HepG2 (cell line): Measurements from ENCODE around the gene CXCR2. TPM values are rescaled to one million over a fixed set of nuclear protein-coding genes. Genes with fewer than 3 reads are reported as not detected.

Source experiments
- ATAC-seq: fragments of 200-7000 bp; cut with Tn5 transposase; 3 replicates; pipeline ENCODE4 v1.9.1; 2020; ENCODE audit warnings: mild to moderate bottlenecking, moderate library complexity
- BruUV-seq: library from RNA; stranded (reverse); fragments of 400-500 nt; replicated peaks from 2 replicates; lab custom pipeline; 2021; lab: Mats Ljungman, UMichigan
- CTCF ChIA-PET: fragments of 300-600 bp; formaldehyde crosslinking; extraction: SDS; loops from one replicate; lab custom pipeline; 2021; ENCODE audit warnings: low total read pairs, inconsistent platforms, low intra/inter-chr PET ratio; lab: Yijun Ruan, JAX
- POLR2A ChIA-PET: fragments of 350-600 bp; sonication (Branson Sonifier 250); formaldehyde crosslinking; loops from one replicate; lab custom pipeline; 2020; ENCODE audit warnings: antibody characterized with exemption, inconsistent platforms; lab: Yijun Ruan, JAX
- DNase-seq: peaks from one replicate; pipeline ENCODE4 v3.0.0-alpha.2; 2015; ENCODE audit warnings: low spot score
- FAIRE-seq: peaks from 3 replicates; lab custom pipeline; 2011; peaks lifted over from hg19 to GRCh38; lab: Jason Lieb, UNC
- H2AFZ ChIP-seq: one replicate; pipeline ENCODE4 v1.6.1; 2011; ENCODE audit warnings: low read length, inconsistent platforms
- H3K27ac ChIP-seq: fragments of 300-600 bp; 3 replicates; pipeline ENCODE4 v1.8.0; 2011; ENCODE audit warnings: mixed run types, mild to moderate bottlenecking, mixed read lengths, low read length, inconsistent platforms; ENCODE audit not compliant: insufficient read depth; ENCODE audit errors: extremely low read length
- H3K27me3 ChIP-seq, 2 experiments: fragments of 200-600 bp in 1 of 2; 2 replicates in 1 of 2; 3 replicates in 1 of 2; pipeline versions ENCODE4 v1.6.0 to v1.8.0; 2011; ENCODE audit warnings: low read length in 2 of 2, mild to moderate bottlenecking in 2 of 2, moderate library complexity in 2 of 2, inconsistent platforms in 1 of 2; ENCODE audit not compliant: insufficient read depth in 2 of 2, control insufficient read depth in 1 of 2
- H3K36me3 ChIP-seq, 2 experiments: fragments of 200-600 bp in 1 of 2; replicated peaks in 1 of 2; 2 replicates in 1 of 2; 3 replicates in 1 of 2; pipeline versions ENCODE4 v1.5.1 to v1.8.0; 2011; ENCODE audit warnings: low read length in 2 of 2, inconsistent platforms in 1 of 2; ENCODE audit not compliant: insufficient read depth in 2 of 2, control insufficient read depth in 1 of 2
- H3K4me1 ChIP-seq: 2 replicates; pipeline ENCODE4 v1.5.1; 2012; ENCODE audit warnings: low read length, inconsistent platforms; ENCODE audit not compliant: insufficient read depth
- H3K4me2 ChIP-seq: 2 replicates; pipeline ENCODE4 v1.6.0; 2011; ENCODE audit warnings: low read depth, low read length, inconsistent platforms
- H3K4me3 ChIP-seq, 3 experiments: fragments of 200-600 bp in 1 of 3; sonication (generic), shearing (Covaris generic) in 1 of 3; replicated peaks in 1 of 3; 2 replicates each; pipeline ENCODE4 v1.5.1; 2011 to 2016; ENCODE audit warnings: low read length in 3 of 3, inconsistent platforms in 2 of 3, low read depth in 2 of 3, mild to moderate bottlenecking in 2 of 3, control low read depth in 1 of 3, mixed read lengths in 1 of 3; ENCODE audit not compliant: insufficient read depth in 1 of 3
- H3K79me2 ChIP-seq: one replicate; pipeline ENCODE4 v1.6.1; 2011; ENCODE audit warnings: low read length, inconsistent platforms; ENCODE audit not compliant: insufficient read depth
- H3K9ac ChIP-seq: 2 replicates; pipeline ENCODE4 v1.6.0; 2011; ENCODE audit warnings: mild to moderate bottlenecking, low read depth, low read length, inconsistent platforms; ENCODE audit not compliant: insufficient read depth
- H3K9me3 ChIP-seq: 2 replicates; pipeline ENCODE4 v1.5.1; 2012; ENCODE audit warnings: mild to moderate bottlenecking, low read length
- H4K20me1 ChIP-seq: 2 replicates; pipeline ENCODE4 v1.6.0; 2011; ENCODE audit warnings: inconsistent platforms, mild to moderate bottlenecking, low read length, moderate library complexity; ENCODE audit not compliant: insufficient read depth
- ATF7 ChIP-seq, 2 experiments: fragments of 450-650 bp in 1 of 2; sonication (generic) in 1 of 2; formaldehyde crosslinking in 1 of 2; IDR thresholded peaks; 2 replicates each; pipeline versions ENCODE4 v1.4.0 to v1.6.1; 2016 to 2020; ENCODE audit warnings: antibody characterized with exemption in 1 of 2, mild to moderate bottlenecking in 1 of 2, missing genetic modification reagents in 1 of 2
- GATAD2A ChIP-seq: IDR thresholded peaks from 2 replicates; pipeline ENCODE4 v1.6.1; 2016
- HMGXB4 ChIP-seq, 2 experiments: sonication (generic) in 1 of 2; formaldehyde crosslinking in 1 of 2; IDR thresholded peaks; 2 replicates each; pipeline versions ENCODE4 v1.4.0 to v1.6.1; 2018 to 2020; ENCODE audit warnings: missing genetic modification reagents in 2 of 2, borderline replicate concordance in 1 of 2, low read depth in 1 of 2, mild to moderate bottlenecking in 1 of 2, missing biosample characterization in 1 of 2
- IKZF1 ChIP-seq: fragments of 450-650 bp; IDR thresholded peaks from 2 replicates; pipeline ENCODE4 v1.7.1; 2016
- IRF9 ChIP-seq: sonication (generic); formaldehyde crosslinking; IDR thresholded peaks from 2 replicates; pipeline ENCODE4 v1.8.0; 2022; ENCODE audit warnings: missing genetic modification reagents, mild to moderate bottlenecking, borderline replicate concordance
- KMT2A ChIP-seq: sonication (generic); formaldehyde crosslinking; IDR thresholded peaks from 2 replicates; pipeline ENCODE4 v1.4.0; 2020; ENCODE audit warnings: missing genetic modification reagents
- RXRA ChIP-seq: sonication (generic); formaldehyde crosslinking; IDR thresholded peaks from 2 replicates; pipeline ENCODE4 v1.5.1; 2020; ENCODE audit warnings: missing genetic modification reagents
- TSC22D2 ChIP-seq: sonication (generic); formaldehyde crosslinking; IDR thresholded peaks from 2 replicates; pipeline ENCODE4 v1.5.1; 2020; ENCODE audit warnings: missing genetic modification reagents, mild to moderate bottlenecking, borderline replicate concordance
- ZNF225 ChIP-seq: sonication (generic); formaldehyde crosslinking; IDR thresholded peaks from 2 replicates; pipeline ENCODE4 v1.4.0; 2020; ENCODE audit warnings: mild to moderate bottlenecking, missing genetic modification reagents
- ZNF619 ChIP-seq: sonication (generic); formaldehyde crosslinking; IDR thresholded peaks from 2 replicates; pipeline ENCODE4 v1.4.0; 2020; ENCODE audit warnings: mild to moderate bottlenecking, missing genetic modification reagents
- ZNF761 ChIP-seq: sonication (generic); formaldehyde crosslinking; conservative IDR thresholded peaks from 2 replicates; pipeline ENCODE4 v1.4.0; 2020; ENCODE audit warnings: mild to moderate bottlenecking, missing genetic modification reagents
- ZSCAN12 ChIP-seq: sonication (generic); formaldehyde crosslinking; IDR thresholded peaks from 2 replicates; pipeline ENCODE4 v1.9.0; 2021; ENCODE audit warnings: mild to moderate bottlenecking, missing genetic modification reagents
- in situ Hi-C: cut with HindIII; loops from 2 replicates; pipeline ENCODE4 v1.10.0; 2017; ENCODE audit warnings: low pct_unique_long_range_greater_than_20kb; ENCODE audit not compliant: extremely low pct_ligation_motif_present
- intact Hi-C: fragments of 100-400 bp; cut with micrococcal nuclease; formaldehyde crosslinking; loops from one replicate; pipeline ENCODE4 v1.10.0; 2022; ENCODE audit not compliant: unreplicated experiment
- polyA plus RNA-seq, 8 experiments: library from polyadenylated mRNA; depleted of rRNA in 3 of 8; stranded (reverse) in 7 of 8; unstranded in 1 of 8; fragments of >200 nt; fragmentation: Illumina TruSeq in 4 of 8; extraction: Trizol in 4 of 8; gene quantifications; 2 replicates each; pipeline versions ENCODE4 v1.2.1 to v1.2.3, GENCODE V29; 2011 to 2016; ENCODE audit warnings: low read depth in 4 of 8, missing spikeins in 1 of 8, mixed read lengths in 1 of 8; ENCODE audit not compliant: insufficient read depth in 1 of 8
- total RNA-seq, 5 experiments: library from RNA; depleted of rRNA; stranded (reverse); fragments of >200 nt; fragmentation: Illumina TruSeq; extraction: Trizol; gene quantifications; 2 replicates each; pipeline ENCODE4 v1.2.3, GENCODE V29; 2016; ENCODE audit warnings: low read depth in 1 of 5
- TF ChIP-seq, protein P1 (sequence below): IDR thresholded peaks from 2 replicates; pipeline ENCODE4 v1.6.1; 2012; ENCODE audit warnings: inconsistent platforms
- TF ChIP-seq, protein P2 (sequence below): sonication (generic); formaldehyde crosslinking; IDR thresholded peaks from 2 replicates; pipeline ENCODE4 v1.8.1; 2023; ENCODE audit warnings: mild to moderate bottlenecking, moderate library complexity, missing genetic modification reagents
- TF ChIP-seq, protein P3 (sequence below): sonication (generic); formaldehyde crosslinking; IDR thresholded peaks from 2 replicates; pipeline ENCODE4 v1.8.1; 2023; ENCODE audit warnings: missing genetic modification reagents, inconsistent platforms, borderline replicate concordance

The CXCR2 gene
- total and polyA plus RNA-seq, 2 of the 13 experiments (the other 11 are each of a cell fraction or from before 2014, with no cell fraction given), result not detected

DNA sequence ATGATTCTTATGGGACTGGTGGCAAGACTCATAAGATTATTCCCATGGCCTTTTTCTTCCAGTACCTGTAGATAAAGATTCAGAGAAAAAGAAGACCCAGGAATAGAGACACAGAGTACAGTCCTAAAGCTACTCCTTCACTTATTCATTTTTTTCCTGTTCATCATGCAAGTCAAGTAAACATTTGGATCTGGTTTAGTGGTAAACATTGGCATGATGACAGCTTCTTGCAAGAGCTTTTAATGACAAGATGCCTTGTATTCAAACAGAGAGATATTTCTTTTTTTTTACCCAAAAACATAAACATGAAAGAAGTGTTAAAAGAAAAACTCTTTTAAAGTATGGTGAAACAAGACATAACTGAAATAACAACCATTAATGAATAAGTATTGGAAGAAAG lies 20.2 kb downstream of the CXCR2 start:
- intact Hi-C loops (no loop called here), in situ Hi-C loops (no loop called here)
- Histone ChIP-seq H3K27me3 (peaks cover 0 to 16% of the 10 kb centered on the region in 2 experiments; a peak in 4 of 5 replicates), H3K9ac (no peak overlapping the region), H2AFZ (no peak overlapping the region), H3K9me3 (no peaks in the 10 kb centered on the region), H3K27ac (no peak overlapping the region), H3K4me3 (no peak overlapping the region), H3K4me1 (peaks cover 10% of the 10 kb centered on the region), H4K20me1 (no peaks in the 10 kb centered on the region), H3K36me3 (no peaks in the 10 kb centered on the region), H3K4me2 (no peak overlapping the region), H3K79me2 (no peaks in the 10 kb centered on the region)
- ATAC-seq (no peak), DNase-seq (no peak), FAIRE-seq (no peak)
- ChIA-PET CTCF (no interaction called here), POLR2A (no interaction called here)
- BruUV-seq, result no TSS peak
- TF ChIP-seq ZSCAN12 (CRISPR knock-in tag), result no peak
- TF ChIP-seq KMT2A, result no peak
- TF ChIP-seq, protein P1, sequence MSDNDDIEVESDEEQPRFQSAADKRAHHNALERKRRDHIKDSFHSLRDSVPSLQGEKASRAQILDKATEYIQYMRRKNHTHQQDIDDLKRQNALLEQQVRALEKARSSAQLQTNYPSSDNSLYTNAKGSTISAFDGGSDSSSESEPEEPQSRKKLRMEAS, result no peak
- no peak for TF ChIP-seq IKZF1
- no peak for TF ChIP-seq ZNF225 (CRISPR knock-in tag)
- TF ChIP-seq ATF7 (IDR thresholded peaks at IDR 0.05), result no peak
- no peak for TF ChIP-seq ATF7 (CRISPR knock-in tag; IDR thresholded peaks at IDR 0.05)
- TF ChIP-seq GATAD2A (CRISPR knock-in tag), result no peak
- no peak for TF ChIP-seq ZNF619 (CRISPR knock-in tag)
- TF ChIP-seq RXRA (CRISPR knock-in tag), result no peak
- TF ChIP-seq IRF9, result no peak
- TF ChIP-seq, protein P2, sequence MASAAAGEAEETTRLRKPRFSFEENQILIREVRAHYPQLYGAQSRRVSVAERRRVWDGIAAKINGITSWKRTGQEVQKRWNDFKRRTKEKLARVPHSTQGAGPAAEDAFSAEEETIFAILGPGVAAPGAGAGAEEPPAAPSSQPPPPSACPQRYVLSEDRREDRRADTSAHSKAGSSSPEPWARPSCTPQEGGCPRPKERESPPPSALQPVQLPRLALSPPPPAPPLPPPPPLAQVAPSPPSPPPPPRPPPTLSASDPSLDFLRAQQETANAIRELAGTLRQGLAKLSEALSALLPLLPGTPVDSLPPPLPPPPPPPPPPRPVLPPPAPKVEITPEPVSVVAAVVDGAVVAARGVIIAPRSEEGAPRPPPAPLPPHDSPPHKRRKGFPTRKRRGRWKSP (CRISPR knock-in tag), result no peak
- no peak for TF ChIP-seq TSC22D2 (CRISPR knock-in tag)
- TF ChIP-seq ZNF761 (CRISPR knock-in tag), result no peak
- TF ChIP-seq, protein P3, sequence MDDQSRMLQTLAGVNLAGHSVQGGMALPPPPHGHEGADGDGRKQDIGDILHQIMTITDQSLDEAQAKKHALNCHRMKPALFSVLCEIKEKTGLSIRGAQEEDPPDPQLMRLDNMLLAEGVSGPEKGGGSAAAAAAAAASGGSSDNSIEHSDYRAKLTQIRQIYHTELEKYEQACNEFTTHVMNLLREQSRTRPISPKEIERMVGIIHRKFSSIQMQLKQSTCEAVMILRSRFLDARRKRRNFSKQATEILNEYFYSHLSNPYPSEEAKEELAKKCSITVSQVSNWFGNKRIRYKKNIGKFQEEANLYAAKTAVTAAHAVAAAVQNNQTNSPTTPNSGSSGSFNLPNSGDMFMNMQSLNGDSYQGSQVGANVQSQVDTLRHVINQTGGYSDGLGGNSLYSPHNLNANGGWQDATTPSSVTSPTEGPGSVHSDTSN (CRISPR knock-in tag), result no peak
- TF ChIP-seq HMGXB4 (CRISPR knock-in tag; IDR thresholded peaks at IDR 0.05; ENCODE audit: borderline replicate concordance in 1 of 2, low read depth in 1 of 2), result no peak
